ENCODE measurements around the gene GHR. TPM values are rescaled to one million over a fixed set of nuclear protein-coding genes. Genes with fewer than 3 reads are reported as not detected.

Gene GHR
- total RNA-seq, 4 donors from 2014 or later = 1.8 to 12.4 (median 3.7) TPM

DNA sequence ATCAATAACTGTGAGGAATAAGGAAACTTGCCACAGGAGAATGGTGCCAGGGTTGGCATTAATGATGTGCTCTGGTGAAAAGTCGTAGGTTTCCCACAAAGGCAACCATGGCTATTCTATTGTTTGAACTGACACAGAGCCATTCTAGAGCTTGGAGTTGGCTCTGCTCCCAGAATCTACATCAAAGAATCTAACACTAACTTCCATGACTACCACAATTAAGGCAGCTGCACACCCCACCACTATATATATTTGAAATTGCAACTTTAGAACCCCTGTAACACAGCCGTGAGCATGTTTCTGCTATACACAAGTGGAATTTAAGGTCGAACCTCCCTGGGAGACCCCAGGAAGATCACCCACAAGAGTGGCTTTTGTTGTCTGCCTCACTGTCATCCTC, 243.6 kb downstream of the GHR start:
- no peak for DNase-seq
- Histone ChIP-seq H3K27me3 (no peaks in the 10 kb centered on the region), H3K4me3 (no peak overlapping the region), H3K4me1 (no peaks in the 10 kb centered on the region), H3K9me3 (no peaks in the 10 kb centered on the region), H3K27ac (no peak overlapping the region), H3K36me3 (no peaks in the 10 kb centered on the region)
- TF ChIP-seq, protein P1, sequence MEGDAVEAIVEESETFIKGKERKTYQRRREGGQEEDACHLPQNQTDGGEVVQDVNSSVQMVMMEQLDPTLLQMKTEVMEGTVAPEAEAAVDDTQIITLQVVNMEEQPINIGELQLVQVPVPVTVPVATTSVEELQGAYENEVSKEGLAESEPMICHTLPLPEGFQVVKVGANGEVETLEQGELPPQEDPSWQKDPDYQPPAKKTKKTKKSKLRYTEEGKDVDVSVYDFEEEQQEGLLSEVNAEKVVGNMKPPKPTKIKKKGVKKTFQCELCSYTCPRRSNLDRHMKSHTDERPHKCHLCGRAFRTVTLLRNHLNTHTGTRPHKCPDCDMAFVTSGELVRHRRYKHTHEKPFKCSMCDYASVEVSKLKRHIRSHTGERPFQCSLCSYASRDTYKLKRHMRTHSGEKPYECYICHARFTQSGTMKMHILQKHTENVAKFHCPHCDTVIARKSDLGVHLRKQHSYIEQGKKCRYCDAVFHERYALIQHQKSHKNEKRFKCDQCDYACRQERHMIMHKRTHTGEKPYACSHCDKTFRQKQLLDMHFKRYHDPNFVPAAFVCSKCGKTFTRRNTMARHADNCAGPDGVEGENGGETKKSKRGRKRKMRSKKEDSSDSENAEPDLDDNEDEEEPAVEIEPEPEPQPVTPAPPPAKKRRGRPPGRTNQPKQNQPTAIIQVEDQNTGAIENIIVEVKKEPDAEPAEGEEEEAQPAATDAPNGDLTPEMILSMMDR (IDR thresholded peaks at IDR 0.05) = no peak
- TF ChIP-seq POLR2A (IDR thresholded peaks at IDR 0.05) = no peak

DNA sequence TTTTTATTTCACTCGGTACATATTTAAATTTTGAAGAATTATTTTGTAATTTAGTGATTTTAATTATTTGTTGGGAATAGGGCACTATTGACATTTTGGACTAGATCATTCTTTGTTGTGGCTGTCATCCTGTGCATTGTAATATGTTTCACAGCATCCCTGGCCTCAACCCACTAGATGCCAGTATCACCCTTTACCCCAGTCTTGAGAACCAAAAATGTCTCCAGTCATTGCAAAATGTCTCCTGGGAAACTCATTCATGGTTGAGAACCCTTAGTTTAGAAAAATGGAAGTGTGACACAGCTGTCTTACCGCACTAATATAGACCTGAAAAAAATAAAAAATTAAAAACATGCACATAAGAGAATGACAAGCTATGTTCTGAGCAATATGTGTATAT, 245.0 kb downstream of the GHR start:
- Histone ChIP-seq H3K27me3 (no peaks in the 10 kb centered on the region), H3K36me3 (no peaks in the 10 kb centered on the region), H3K27ac (no peak overlapping the region), H3K4me3 (no peak overlapping the region), H3K9me3 (no peaks in the 10 kb centered on the region), H3K4me1 (no peaks in the 10 kb centered on the region)
- no peak for DNase-seq
- TF ChIP-seq, protein P1 (IDR thresholded peaks at IDR 0.05) = no peak
- TF ChIP-seq POLR2A (IDR thresholded peaks at IDR 0.05) = no peak

- DNase-seq = no peak
- no peak overlapping the region for H3K27ac ChIP-seq
- TF ChIP-seq, protein P1 (IDR thresholded peaks at IDR 0.05) = no peak
- no peak for TF ChIP-seq POLR2A (IDR thresholded peaks at IDR 0.05)
- no peak overlapping the region for H3K4me3 ChIP-seq
- no peaks in the 10 kb centered on the region for H3K4me1 ChIP-seq
- H3K27me3 ChIP-seq = no peaks in the 10 kb centered on the region
- no peaks in the 10 kb centered on the region for H3K9me3 ChIP-seq
- no peaks in the 10 kb centered on the region for H3K36me3 ChIP-seq
Observed at GRCh38 chr5:42672925-42673324, 249.7 kb downstream of the GHR start.

GRCh38 chr5:42675602-42676001, 252.4 kb downstream of the GHR start:
- DNase-seq = no peak
- no peaks in the 10 kb centered on the region for H3K4me1 ChIP-seq
- no peaks in the 10 kb centered on the region for H3K9me3 ChIP-seq
- H3K27ac ChIP-seq = no peak overlapping the region
- TF ChIP-seq POLR2A (IDR thresholded peaks at IDR 0.05) = no peak
- TF ChIP-seq, protein P1 (IDR thresholded peaks at IDR 0.05) = no peak
- no peaks in the 10 kb centered on the region for H3K27me3 ChIP-seq
- no peaks in the 10 kb centered on the region for H3K36me3 ChIP-seq
- no peak overlapping the region for H3K4me3 ChIP-seq

- Histone ChIP-seq H3K4me1 (no peaks in the 10 kb centered on the region), H3K27ac (no peak overlapping the region), H3K9me3 (no peaks in the 10 kb centered on the region), H3K4me3 (no peak overlapping the region), H3K27me3 (no peaks in the 10 kb centered on the region), H3K36me3 (no peaks in the 10 kb centered on the region)
- DNase-seq = no peak
- TF ChIP-seq, protein P1 (IDR thresholded peaks at IDR 0.05) = no peak
- no peak for TF ChIP-seq POLR2A (IDR thresholded peaks at IDR 0.05)
Observed at GRCh38 chr5:42676362-42676761, 253.1 kb downstream of the GHR start.
